GM12865 (cell line): ENCODE results near the gene LRRC3C.
A peak's percentile ranks its signal among the peaks of the same experiment; 100 is the strongest.

ENCODE experiments used
- DNase-seq: peaks from one replicate; pipeline ENCODE4 v3.0.0; 2010; ENCODE audit warnings: low read depth
- H3K4me3 ChIP-seq: 2 replicates; pipeline ENCODE4 v1.5.1; 2011; ENCODE audit warnings: mild to moderate bottlenecking, low read depth, low read length, control low read depth
- TF ChIP-seq, protein P1 (sequence below): IDR thresholded peaks from 2 replicates; pipeline ENCODE4 v1.5.1; 2011; ENCODE audit warnings: low read length, control low read depth, low read depth, inconsistent platforms; ENCODE audit not compliant: insufficient read depth; ENCODE audit errors: missing control alignments

The LRRC3C gene

DNA sequence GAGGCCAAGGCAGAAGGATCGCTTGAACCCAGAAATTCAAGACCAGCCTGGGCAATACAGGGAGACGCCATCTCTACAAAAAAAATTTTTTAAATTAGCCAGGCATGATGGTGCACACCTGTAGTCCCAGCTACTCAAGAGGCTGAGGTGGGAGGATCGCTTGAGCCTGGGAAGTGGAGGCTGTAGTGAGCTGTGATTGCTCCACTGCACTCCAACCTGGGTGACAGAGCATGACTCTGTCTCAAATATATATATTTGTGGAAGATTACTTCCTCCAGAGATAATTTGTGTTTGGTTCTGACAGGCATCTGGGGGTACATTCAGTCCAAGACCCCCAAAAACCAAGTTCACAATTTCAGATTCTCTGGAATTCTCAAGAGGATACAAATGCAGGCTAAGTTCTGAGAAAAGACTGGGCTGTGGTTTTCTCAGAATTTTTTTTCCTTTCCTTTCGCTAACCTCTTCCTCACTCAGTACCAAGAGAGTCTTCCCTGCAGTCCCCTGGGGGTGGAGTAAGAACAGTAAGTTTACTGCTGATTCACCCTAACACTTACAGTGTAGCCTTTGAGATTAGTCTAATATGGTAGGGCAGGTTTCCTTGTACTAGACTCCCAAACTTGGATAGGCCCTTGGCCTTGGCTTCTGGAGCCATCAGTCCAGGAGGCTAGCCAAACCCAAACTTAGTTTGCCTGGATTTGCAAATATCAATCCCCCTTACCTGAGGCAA, 24.2 kb upstream of the LRRC3C start:
- no peak overlapping the region for H3K4me3 ChIP-seq
- TF ChIP-seq, protein P1, sequence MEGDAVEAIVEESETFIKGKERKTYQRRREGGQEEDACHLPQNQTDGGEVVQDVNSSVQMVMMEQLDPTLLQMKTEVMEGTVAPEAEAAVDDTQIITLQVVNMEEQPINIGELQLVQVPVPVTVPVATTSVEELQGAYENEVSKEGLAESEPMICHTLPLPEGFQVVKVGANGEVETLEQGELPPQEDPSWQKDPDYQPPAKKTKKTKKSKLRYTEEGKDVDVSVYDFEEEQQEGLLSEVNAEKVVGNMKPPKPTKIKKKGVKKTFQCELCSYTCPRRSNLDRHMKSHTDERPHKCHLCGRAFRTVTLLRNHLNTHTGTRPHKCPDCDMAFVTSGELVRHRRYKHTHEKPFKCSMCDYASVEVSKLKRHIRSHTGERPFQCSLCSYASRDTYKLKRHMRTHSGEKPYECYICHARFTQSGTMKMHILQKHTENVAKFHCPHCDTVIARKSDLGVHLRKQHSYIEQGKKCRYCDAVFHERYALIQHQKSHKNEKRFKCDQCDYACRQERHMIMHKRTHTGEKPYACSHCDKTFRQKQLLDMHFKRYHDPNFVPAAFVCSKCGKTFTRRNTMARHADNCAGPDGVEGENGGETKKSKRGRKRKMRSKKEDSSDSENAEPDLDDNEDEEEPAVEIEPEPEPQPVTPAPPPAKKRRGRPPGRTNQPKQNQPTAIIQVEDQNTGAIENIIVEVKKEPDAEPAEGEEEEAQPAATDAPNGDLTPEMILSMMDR: no peak
- DNase-seq: no peak

- no peak overlapping the region for H3K4me3 ChIP-seq
- no peak for DNase-seq
- TF ChIP-seq, protein P1: no peak
Measured at GRCh38 chr17:39904990-39905288, 22.6 kb upstream of the LRRC3C start.

- DNase-seq: no peak
- TF ChIP-seq, protein P1: no peak
- H3K4me3 ChIP-seq: no peak overlapping the region
Measured at GRCh38 chr17:39908789-39909352, 18.7 kb upstream of the LRRC3C start.

DNA sequence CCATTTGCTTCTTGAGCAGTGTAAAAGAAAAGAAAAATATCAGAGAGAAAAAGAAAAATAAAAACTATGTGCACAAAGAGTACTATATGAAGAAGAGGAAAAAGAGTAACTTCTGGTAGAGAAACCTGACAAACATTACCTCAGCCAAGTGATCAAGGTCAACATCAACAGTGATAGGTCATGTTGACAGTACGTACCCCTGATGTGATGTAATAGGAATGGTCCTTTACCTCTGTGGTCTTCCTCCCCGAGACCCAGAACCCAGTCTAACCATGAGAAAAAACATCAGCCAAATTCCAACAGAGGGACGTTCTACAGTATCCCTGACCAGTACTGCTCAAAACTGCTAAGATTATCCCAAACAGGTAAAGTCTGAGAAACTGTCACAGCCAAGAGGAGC, 13.5 kb upstream of the LRRC3C start:
- DNase-seq: no peak
- no peak overlapping the region for H3K4me3 ChIP-seq
- TF ChIP-seq, protein P1: no peak

GRCh38 chr17:39915559-39915958, 12.0 kb upstream of the LRRC3C start:
- no peak overlapping the region for H3K4me3 ChIP-seq
- TF ChIP-seq, protein P1: no peak
- peak; percentile 78 for DNase-seq

DNA sequence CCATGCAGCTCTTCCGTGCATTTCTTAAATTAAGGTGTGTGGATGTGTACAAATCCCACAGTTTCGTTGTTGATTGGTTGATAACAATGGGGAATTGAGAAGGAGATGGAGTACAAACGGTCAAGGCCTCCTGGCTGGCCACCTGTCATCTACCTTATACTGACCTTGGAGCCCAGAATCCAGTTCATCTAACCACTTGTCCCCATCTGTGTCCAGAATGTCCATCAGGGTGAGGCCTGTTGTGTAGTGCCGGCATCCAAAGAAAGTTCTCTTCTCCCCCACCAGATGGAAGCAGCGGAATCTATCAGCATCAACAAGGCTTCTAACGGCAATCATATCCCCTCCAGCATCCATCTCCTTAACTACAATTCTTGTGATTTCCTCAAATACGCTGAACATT, 10.6 kb upstream of the LRRC3C start:
- H3K4me3 ChIP-seq: no peak overlapping the region
- TF ChIP-seq, protein P1: no peak
- no peak for DNase-seq

DNA sequence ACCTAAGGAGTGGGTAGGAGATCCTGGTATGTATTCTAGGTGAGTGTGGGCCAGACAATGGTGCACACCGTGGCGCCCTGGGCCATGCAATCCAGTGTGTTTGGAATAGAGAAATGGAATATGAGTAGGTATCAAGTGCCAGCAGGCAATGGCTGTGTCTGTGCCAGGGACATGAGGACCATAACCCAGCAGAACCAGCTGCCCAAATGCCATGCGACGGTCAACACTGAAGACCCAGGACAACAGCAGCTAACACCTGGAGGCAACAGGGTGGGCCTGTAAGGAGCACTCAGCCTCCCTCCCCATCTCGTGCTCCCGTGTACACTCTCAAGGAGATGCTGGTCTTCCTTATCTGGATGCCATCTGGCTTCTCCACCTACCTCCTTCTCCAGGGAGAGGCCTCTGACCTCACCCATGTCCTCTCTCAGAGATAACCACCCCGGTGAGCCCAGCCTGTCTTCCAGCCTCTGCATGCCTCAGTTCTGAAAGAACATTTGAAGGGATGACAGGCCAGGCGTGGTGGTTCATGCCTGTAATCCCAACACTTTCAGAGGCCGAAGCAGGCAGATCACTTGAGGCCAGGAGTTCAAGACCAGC, 8.3 kb upstream of the LRRC3C start:
- TF ChIP-seq, protein P1: no peak
- no peak overlapping the region for H3K4me3 ChIP-seq
- DNase-seq: no peak
